HepG2 (cell line): Measurements from ENCODE around the gene AFTPH. TPM values are rescaled to one million over a fixed set of nuclear protein-coding genes. Genes with fewer than 3 reads are reported as not detected.

Source experiments
- CCAR2 ChIP-seq: fragments of 200-400 bp; formaldehyde crosslinking; optimal IDR thresholded peaks from 2 replicates; pipeline ENCODE3; 2018; ENCODE audit warnings: low read depth, mild to moderate bottlenecking, low read length, moderate library complexity
- HIVEP1 ChIP-seq: sonication (generic); formaldehyde crosslinking; IDR thresholded peaks from 2 replicates; pipeline ENCODE4 v1.4.0; 2020; ENCODE audit warnings: mild to moderate bottlenecking, missing genetic modification reagents
- KDM3A ChIP-seq: IDR thresholded peaks from 2 replicates; pipeline ENCODE4 v1.6.1; 2018; ENCODE audit warnings: low read depth, missing compliant biosample characterization
- MAFF ChIP-seq: IDR thresholded peaks from 2 replicates; pipeline ENCODE4 v1.6.1; 2011; ENCODE audit warnings: low read depth, low read length, improper control_type of control experiment
- MLLT10 ChIP-seq: sonication (generic); formaldehyde crosslinking; IDR thresholded peaks from 2 replicates; pipeline ENCODE4 v1.4.0; 2020; ENCODE audit warnings: missing genetic modification reagents
- MLXIP ChIP-seq: sonication (generic); formaldehyde crosslinking; IDR thresholded peaks from 2 replicates; pipeline ENCODE4 v1.9.0; 2021; ENCODE audit warnings: missing genetic modification reagents, borderline replicate concordance
- NFIB ChIP-seq: sonication (generic); formaldehyde crosslinking; IDR thresholded peaks from 2 replicates; pipeline ENCODE4 v1.9.0; 2021; ENCODE audit warnings: missing genetic modification reagents, mild to moderate bottlenecking, borderline replicate concordance
- NR2F1 ChIP-seq, 2 experiments: fragments of 450-650 bp in 1 of 2; formaldehyde crosslinking in 1 of 2; IDR thresholded peaks; 2 replicates each; pipeline versions ENCODE4 v1.5.0 to v1.6.1; 2016 to 2020; ENCODE audit warnings: mild to moderate bottlenecking in 1 of 2, missing compliant biosample characterization in 1 of 2, missing genetic modification reagents in 1 of 2, moderate library complexity in 1 of 2
- PATZ1 ChIP-seq: sonication (generic); formaldehyde crosslinking; IDR thresholded peaks from 2 replicates; pipeline ENCODE4 v1.4.0; 2020; ENCODE audit warnings: missing genetic modification reagents
- PBX2 ChIP-seq: IDR thresholded peaks from 2 replicates; pipeline ENCODE4 v1.6.1; 2016; ENCODE audit warnings: control low read depth
- TAF1 ChIP-seq: sonication (generic); formaldehyde crosslinking; IDR thresholded peaks from 2 replicates; pipeline ENCODE4 v1.4.0; 2020; ENCODE audit warnings: missing genetic modification reagents
- TFDP2 ChIP-seq: sonication (generic); formaldehyde crosslinking; IDR thresholded peaks from 2 replicates; pipeline ENCODE4 v1.4.0; 2020; ENCODE audit warnings: missing genetic modification reagents
- TOPORS ChIP-seq: sonication (generic); formaldehyde crosslinking; IDR thresholded peaks from 2 replicates; pipeline ENCODE4 v1.8.0; 2023; ENCODE audit warnings: mild to moderate bottlenecking, missing genetic modification reagents
- ZC3H4 ChIP-seq: sonication (generic); formaldehyde crosslinking; IDR thresholded peaks from 2 replicates; pipeline ENCODE4 v1.4.0; 2020; ENCODE audit warnings: missing genetic modification reagents, borderline replicate concordance
- ZNF414 ChIP-seq: sonication (generic); formaldehyde crosslinking; IDR thresholded peaks from 2 replicates; pipeline ENCODE4 v1.5.0; 2020; ENCODE audit warnings: missing genetic modification reagents
- ZNF607 ChIP-seq: sonication (generic); formaldehyde crosslinking; IDR thresholded peaks from 2 replicates; pipeline ENCODE4 v1.5.1; 2020; ENCODE audit warnings: missing genetic modification reagents, mild to moderate bottlenecking, borderline replicate concordance
- ZNF660 ChIP-seq: sonication (generic); formaldehyde crosslinking; IDR thresholded peaks from 2 replicates; pipeline ENCODE4 v1.5.1; 2020; ENCODE audit warnings: mild to moderate bottlenecking, low read depth, missing genetic modification reagents, borderline replicate concordance
- ZNF816 ChIP-seq: sonication (generic); formaldehyde crosslinking; IDR thresholded peaks from 2 replicates; pipeline ENCODE4 v1.8.0; 2022; ENCODE audit warnings: missing genetic modification reagents, mild to moderate bottlenecking, borderline replicate concordance
- ZNF879 ChIP-seq: sonication (generic); formaldehyde crosslinking; IDR thresholded peaks from 2 replicates; pipeline ENCODE4 v1.8.1; 2023; ENCODE audit warnings: missing genetic modification reagents
- ZNF883 ChIP-seq: sonication (generic); formaldehyde crosslinking; IDR thresholded peaks from 2 replicates; pipeline ENCODE4 v1.5.1; 2020; ENCODE audit warnings: mild to moderate bottlenecking, missing genetic modification reagents; ENCODE audit errors: not compliant biosample characterization
- polyA plus RNA-seq, 8 experiments: library from polyadenylated mRNA; depleted of rRNA in 3 of 8; stranded (reverse) in 7 of 8; unstranded in 1 of 8; fragments of >200 nt; fragmentation: Illumina TruSeq in 4 of 8; extraction: Trizol in 4 of 8; gene quantifications; 2 replicates each; pipeline versions ENCODE4 v1.2.1 to v1.2.3, GENCODE V29; 2011 to 2016; ENCODE audit warnings: low read depth in 4 of 8, missing spikeins in 1 of 8, mixed read lengths in 1 of 8; ENCODE audit not compliant: insufficient read depth in 1 of 8
- total RNA-seq, 5 experiments: library from RNA; depleted of rRNA; stranded (reverse); fragments of >200 nt; fragmentation: Illumina TruSeq; extraction: Trizol; gene quantifications; 2 replicates each; pipeline ENCODE4 v1.2.3, GENCODE V29; 2016; ENCODE audit warnings: low read depth in 1 of 5

AFTPH gene
- total and polyA plus RNA-seq, 2 of the 13 experiments (the other 11 are each of a cell fraction or from before 2014, with no cell fraction given) = 27.5 to 36.8 TPM

GRCh38 chr2:64523666-64524603 lies at the start of gene AFTPH (continued):
- TF ChIP-seq ZNF660 (CRISPR knock-in tag) = no peak
- TF ChIP-seq NR2F1 (CRISPR knock-in tag; IDR thresholded peaks at IDR 0.05) = no peak
- TF ChIP-seq PATZ1 (CRISPR knock-in tag) = peak; percentile 94
- TF ChIP-seq ZNF883 (CRISPR knock-in tag) = no peak
- TF ChIP-seq TAF1 (CRISPR knock-in tag) = peak; percentile 71; the same call in 1 of the 2 replicates
- TF ChIP-seq ZNF816 = peak; percentile 72; the same call in 1 of the 2 replicates
- no peak; the same call in none of the 2 replicates for TF ChIP-seq ZNF414
- no peak for TF ChIP-seq PBX2 (CRISPR knock-in tag)
- no peak for TF ChIP-seq ZC3H4
- peak; percentile 60; the same call in 1 of the 2 replicates for TF ChIP-seq KDM3A (CRISPR knock-in tag)
- no peak for TF ChIP-seq MLLT10 (CRISPR knock-in tag)
- TF ChIP-seq NFIB = no peak
- no peak for TF ChIP-seq CCAR2
- TF ChIP-seq ZNF879 (CRISPR knock-in tag) = no peak
- TF ChIP-seq MAFF = no peak
- TF ChIP-seq TFDP2 (CRISPR knock-in tag) = peak; percentile 72
- TF ChIP-seq ZNF607 (CRISPR knock-in tag) = no peak; the same call in 1 of the 2 replicates
- no peak for TF ChIP-seq TOPORS
- no peak; the same call in 1 of the 2 replicates for TF ChIP-seq MLXIP (CRISPR knock-in tag)
- TF ChIP-seq HIVEP1 (CRISPR knock-in tag) = peak; percentile 80; the same call in 1 of the 2 replicates
